NT2/D1 (cell line): ENCODE measurements around the gene PRICKLE1.

Experiments used
- YY1 ChIP-seq: IDR thresholded peaks from 2 replicates; pipeline ENCODE4 v1.6.1; 2011; ENCODE audit not compliant: insufficient read length, insufficient read depth
- ZNF274 ChIP-seq: IDR thresholded peaks from 2 replicates; pipeline ENCODE4 v1.6.1; 2011; ENCODE audit warnings: mild to moderate bottlenecking, low read depth, low read length

DNA sequence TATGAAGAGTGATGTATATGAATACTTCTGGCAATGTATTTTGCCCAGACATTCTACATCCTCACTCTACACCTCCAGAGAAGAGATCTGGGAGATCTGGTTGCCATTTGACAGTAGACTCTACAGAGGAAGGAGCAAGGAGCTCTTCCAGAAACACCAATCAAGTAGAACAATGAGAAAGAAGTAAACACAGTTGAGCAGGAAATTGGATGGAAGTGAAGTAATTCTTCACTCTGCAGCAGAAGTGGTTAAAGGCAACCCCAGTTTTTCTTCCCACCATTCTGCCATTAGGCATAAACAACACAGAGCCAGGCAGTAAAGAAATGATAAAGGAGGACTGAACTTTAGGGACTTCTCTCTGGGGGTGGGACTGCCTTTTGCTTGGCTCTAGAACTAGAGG, 48.5 kb upstream of the PRICKLE1 start:
- no peak for TF ChIP-seq YY1
- TF ChIP-seq ZNF274, result no peak
